Pulmonary artery endothelial cell (primary cell): Measurements from ENCODE around the gene RPS6KA2. TPM values are rescaled to one million over a fixed set of nuclear protein-coding genes. Genes with fewer than 3 reads are reported as not detected.
"Not testable (repeated sequence)": the region's sequence is repeated elsewhere in the genome, so short reads cannot be mapped to it uniquely, and the experiment has no call there.

Experiments used
- DNase-seq: peaks from one replicate; pipeline ENCODE4 v3.0.0-alpha.2; 2011; ENCODE audit warnings: low read depth, low spot score
- total RNA-seq: library from RNA; depleted of rRNA; stranded (reverse); fragments of >200 nt; gene quantifications from 2 replicates; pipeline ENCODE4 v1.2.3, GENCODE V29; 2014

The RPS6KA2 gene
- total RNA-seq, 1 donor from 2014 or later: 124 TPM

- no peak for DNase-seq
Measured at GRCh38 chr6:166636191-166636933, 9.3 kb upstream of the RPS6KA2 start.

- DNase-seq: no peak
Measured at GRCh38 chr6:166635013-166635970, 8.2 kb upstream of the RPS6KA2 start.

GRCh38 chr6:166634581-166634980 is 7.5 kb upstream of the RPS6KA2 start:
- not testable (repeated sequence) for DNase-seq

- no peak for DNase-seq
Measured at GRCh38 chr6:166633732-166634535, 6.9 kb upstream of the RPS6KA2 start.

GRCh38 chr6:166632731-166633130 is 5.7 kb upstream of the RPS6KA2 start:
- DNase-seq: no peak

- no peak for DNase-seq
Measured at GRCh38 chr6:166630462-166630861, 3.4 kb upstream of the RPS6KA2 start.

- no peak for DNase-seq
Measured at GRCh38 chr6:166629628-166630027, 2.6 kb upstream of the RPS6KA2 start.

GRCh38 chr6:166627875-166628801 is 1.1 kb upstream of the RPS6KA2 start:
- DNase-seq: peak; percentile 74

GRCh38 chr6:166626177-166627032 is 646 bp downstream of the RPS6KA2 start:
- DNase-seq: no peak

GRCh38 chr6:166625356-166625755 is 1.7 kb downstream of the RPS6KA2 start:
- DNase-seq: no peak

- DNase-seq: no peak
Measured at GRCh38 chr6:166624275-166624674, 2.8 kb downstream of the RPS6KA2 start.

- no peak for DNase-seq
Measured at GRCh38 chr6:166623318-166623717, 3.7 kb downstream of the RPS6KA2 start.

- no peak for DNase-seq
Measured at GRCh38 chr6:166621114-166621540, 5.9 kb downstream of the RPS6KA2 start.

GRCh38 chr6:166620478-166621113 is 6.5 kb downstream of the RPS6KA2 start:
- DNase-seq: no peak

- no peak for DNase-seq
Measured at GRCh38 chr6:166619912-166620311, 7.1 kb downstream of the RPS6KA2 start.

- no peak for DNase-seq
Measured at GRCh38 chr6:166618866-166619761, 7.9 kb downstream of the RPS6KA2 start.

GRCh38 chr6:166618251-166618650 is 8.8 kb downstream of the RPS6KA2 start:
- no peak for DNase-seq

- no peak for DNase-seq
Measured at GRCh38 chr6:166617359-166617758, 9.7 kb downstream of the RPS6KA2 start.
